OCI-M2 (cell line): ENCODE results near the gene PPP1R16B.

Experiments
- DNase-seq: peaks from one replicate; lab custom pipeline; 2025; ENCODE audit not compliant: unreplicated experiment; lab: John Stamatoyannopoulos, UW

The PPP1R16B gene

DNA sequence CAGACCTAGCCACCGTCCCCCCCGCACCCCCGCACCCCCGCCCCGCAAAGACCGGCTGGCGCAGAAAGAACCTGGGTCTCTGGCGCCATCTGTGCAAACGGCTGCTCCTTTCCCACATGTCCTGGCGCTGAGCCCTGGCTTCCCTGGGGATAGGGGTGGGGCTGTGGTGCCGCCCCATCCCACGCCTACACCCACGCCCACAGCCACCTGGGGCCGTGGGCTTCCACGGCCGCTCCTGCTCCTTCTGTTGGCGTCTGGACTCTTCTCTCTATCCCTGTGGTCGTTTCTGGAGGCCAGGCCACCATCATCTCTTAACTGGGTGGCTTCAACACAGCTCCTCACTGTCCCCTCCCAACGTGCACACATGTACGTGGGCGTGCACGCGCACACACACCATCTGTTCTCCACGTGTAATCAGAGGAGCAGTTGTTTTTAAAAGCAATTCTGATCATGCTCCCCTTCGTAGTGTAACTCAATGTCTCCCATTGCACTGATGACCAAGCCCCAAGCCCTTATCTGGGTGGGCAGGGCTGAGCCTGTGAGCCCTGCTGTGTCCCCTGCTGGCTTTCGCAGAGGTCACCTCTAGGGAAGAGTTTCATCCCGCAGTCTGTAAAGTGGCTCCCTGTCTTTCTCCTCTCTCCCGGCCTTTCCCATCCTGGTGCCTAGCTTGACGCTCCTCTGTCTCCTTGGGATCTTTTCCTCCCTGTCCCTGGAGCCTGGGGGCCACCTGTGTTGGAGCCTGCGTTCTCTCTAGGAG is 88.8 kb downstream of the PPP1R16B start:
- no peak for DNase-seq

DNA sequence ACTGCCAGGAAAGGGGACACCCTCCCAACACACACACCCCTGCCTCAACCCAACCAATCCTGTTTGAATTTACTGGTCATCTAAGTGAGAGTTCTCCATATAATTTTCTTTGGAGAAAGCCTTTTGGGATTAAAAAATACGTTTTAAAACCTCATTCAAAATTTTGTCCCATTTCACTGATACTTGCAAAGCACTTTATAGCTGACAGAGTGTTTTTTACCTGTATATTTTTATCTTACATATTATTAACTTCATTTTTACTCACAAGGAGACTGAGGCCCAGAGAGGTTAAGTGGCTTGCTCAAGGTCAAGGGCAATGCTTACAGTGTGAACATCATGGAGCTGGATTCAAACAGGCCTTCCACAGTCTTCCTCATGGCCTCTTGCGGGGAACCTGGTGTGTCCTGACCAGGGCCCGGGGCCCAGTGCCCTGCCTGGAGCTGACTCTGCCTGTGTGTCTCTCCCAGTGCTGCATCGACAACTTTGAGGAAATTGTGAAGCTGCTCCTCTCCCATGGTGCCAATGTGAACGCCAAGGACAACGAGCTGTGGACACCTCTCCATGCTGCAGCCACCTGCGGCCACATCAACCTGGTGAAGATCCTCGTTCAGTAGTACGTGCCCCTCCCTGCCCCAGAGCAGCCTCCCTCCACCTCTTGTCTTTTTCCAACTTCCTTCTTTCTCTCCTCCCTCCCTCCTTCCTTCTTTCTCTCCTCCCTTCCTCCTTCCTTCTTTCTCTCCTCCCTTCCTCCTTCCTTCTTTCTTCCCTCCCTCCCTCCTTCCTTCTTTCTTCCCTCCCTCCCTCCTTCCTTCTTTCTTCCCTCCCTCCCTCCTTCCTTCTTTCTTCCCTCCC is 89.8 kb downstream of the PPP1R16B start:
- no peak for DNase-seq

DNA sequence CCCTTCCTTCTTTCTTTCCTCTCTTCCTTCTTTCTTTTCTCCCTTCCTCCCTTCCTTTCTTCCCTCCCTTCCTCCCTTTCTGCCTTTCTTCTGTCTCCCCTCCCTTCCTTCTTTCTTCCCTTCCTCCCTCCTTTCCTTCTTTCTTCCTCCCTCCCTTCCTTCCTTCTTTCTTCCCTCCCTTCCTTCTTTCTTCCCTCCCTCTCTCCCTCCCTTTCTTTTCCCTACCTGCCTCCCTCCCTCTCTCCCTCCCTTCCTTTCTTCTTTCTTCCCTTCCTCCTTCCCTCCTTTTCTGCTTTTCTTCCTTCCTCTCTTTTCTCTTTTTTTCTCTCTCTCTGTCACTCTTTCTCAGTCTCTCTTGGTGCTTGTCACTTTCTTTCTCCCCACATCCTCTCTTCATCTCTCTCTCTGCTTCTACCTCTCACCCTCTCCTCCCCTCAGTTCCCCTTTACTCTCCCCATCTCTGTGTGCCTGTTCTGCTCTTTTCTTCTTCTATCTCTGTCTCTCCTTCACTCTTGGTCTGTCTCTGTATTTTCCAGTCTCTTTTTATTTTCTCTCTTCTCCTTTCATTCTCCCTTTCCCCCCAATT is 90.6 kb downstream of the PPP1R16B start:
- no peak for DNase-seq

DNA sequence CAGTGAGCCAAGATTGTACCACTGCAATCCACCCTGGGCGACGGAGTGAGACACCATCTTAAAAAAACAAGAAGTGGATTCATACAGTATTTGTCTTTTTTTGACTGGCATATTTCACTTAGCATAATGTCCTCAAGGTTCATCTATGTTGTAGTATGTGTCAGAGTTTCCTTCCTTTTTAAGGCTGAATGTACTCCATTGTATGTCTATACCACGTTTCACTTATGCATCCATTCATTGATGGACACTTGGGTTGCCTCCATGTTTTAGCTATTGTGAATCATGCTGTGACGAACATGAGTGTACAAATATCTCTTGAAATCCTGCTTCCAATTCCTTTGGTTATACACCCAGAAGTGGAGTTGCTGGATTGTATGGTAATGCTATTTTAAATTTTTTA is 91.8 kb downstream of the PPP1R16B start:
- DNase-seq = no peak

DNA sequence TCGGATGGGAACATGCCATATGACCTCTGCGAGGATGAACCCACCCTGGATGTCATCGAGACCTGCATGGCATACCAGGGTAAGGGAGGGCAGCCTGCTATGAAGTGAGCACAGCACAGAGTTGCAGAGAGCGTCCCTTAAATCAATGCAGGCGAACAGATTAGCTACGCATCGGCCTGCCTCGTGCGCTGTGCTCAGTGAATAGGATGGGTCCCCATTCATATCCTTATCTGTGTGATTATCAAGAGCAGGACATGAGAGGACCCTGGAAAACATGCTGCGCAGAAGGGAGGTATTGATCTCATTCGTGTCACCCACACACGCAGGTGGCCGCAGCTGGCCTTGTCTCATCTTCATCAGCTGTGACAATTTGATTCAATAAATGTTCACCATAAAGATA is 95.1 kb downstream of the PPP1R16B start:
- no peak for DNase-seq

DNA sequence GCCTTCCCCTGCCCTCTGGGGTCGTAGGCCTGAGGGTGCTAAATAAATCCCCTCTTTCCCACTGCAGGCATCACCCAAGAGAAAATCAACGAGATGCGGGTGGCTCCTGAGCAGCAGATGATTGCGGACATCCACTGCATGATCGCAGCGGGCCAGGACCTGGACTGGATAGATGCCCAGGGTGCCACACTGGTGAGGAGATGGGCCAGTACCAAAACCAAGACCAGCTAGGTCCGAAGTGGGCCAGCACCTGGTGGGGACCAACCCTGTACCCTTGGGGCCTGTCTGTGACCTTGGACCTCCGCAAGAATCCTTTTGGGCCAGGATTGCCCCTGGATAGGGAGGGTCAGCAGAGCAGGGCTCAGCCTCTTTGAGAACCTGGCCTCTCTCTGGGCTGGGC is 97.1 kb downstream of the PPP1R16B start:
- no peak for DNase-seq

DNA sequence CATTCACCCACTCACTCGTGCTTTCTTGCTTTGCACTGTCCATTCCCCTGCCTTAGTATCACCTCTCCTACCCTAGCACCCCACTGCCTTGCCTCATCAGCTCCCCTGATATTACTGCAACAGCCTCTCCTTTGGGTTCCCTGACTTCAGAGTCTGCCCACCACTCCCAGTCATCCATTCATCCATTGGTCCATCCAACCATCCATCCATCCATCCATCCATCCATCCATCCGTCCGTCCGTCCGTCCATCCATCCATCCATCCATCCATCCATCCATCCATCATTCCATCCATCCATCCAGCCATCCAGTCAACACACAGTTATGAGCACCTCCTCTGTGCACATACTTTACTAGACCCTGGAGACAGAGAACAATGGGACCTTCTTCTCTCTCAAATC is 97.8 kb downstream of the PPP1R16B start:
- no peak for DNase-seq

DNA sequence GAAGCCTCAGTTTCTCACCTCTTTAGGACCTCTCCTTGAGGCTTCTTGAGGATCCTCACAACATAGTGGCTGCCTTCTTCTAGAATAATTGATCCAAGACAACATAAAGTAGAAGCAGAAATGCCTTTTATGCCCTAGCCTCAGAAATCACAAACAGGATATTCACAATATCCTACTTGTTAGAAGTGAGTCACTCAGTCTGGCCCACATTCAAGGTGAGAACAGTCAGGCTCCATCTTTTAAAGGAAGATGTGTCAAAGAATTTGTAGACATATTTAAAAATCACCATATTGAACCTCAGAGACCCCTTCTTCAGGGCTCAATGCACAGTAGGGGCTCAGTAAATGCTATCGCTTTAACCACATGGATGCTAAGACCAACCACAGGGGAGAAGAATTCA is 99.9 kb downstream of the PPP1R16B start:
- no peak for DNase-seq

DNA sequence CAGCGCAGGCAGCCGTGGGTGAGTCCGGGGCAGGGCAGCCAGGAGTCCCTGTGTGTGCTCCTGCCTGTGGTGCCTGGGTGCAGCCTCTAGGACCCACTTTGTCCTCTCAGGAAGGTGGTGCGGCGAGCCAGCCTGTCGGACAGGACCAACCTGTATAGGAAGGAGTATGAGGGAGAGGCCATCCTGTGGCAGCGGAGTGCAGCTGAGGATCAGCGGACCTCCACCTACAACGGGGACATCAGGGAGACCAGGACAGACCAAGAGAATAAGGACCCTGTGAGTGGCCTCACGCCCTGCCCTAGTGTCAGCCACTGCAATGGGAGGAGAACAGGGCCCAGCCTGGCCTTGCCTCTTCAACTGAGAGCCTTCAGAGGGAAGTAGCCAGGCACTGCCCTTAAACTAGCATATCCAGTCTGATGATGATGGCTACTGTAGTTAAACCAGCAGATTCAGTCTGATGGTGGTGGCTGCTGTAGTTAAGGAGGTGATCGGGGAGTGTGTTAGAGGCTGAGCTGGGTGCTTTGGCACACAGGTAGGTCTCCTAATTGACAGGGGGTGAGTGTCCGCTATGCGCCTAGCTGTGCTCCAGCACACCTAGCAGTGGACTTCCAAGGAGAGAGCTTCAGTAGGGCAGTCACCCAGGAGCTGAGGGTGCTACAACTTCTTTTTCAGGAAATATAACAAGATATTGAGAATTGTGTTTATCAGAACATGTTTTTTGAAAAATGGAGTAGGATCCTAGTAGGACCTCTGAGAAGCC is 102.6 kb downstream of the PPP1R16B start:
- DNase-seq = no peak

DNA sequence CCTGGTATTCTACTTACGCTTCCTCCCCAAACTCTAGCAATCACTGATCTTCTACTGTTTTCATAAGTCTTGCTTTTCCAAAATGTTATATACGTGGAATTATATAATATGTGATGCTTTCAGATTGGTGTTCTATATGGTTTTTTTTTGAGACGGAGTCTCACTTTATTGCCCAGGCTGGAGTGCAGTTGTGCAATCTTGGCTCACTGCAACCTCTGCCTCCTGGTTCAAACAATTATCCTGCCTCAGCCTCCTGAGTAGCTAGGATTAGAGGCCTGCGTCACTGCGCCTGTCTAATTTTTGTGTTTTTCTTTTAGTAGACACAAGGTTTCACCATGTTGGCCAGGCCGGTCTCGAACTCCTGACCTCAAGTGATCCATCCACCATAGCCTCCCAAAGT is 109.9 kb downstream of the PPP1R16B start:
- DNase-seq = no peak

DNA sequence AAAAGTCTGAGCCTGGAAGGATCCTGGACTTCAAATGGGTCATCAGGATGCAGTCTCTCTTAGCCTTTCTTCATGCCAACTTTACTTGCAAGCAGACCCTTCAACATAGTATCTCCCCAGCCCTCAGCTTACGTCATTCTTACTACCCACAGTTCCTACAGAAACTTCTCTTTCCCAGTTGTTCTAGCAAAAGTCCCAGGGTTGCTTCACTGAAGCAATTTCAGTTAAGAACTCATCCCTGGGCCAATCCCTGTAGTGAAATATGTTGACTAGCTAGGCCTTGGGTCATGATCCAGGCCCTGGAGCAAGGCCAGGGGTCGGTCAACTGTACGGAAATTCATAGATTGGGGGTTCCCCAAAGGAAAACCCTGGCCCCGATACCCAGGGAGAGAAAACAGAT is 112.2 kb downstream of the PPP1R16B start:
- no peak for DNase-seq

DNA sequence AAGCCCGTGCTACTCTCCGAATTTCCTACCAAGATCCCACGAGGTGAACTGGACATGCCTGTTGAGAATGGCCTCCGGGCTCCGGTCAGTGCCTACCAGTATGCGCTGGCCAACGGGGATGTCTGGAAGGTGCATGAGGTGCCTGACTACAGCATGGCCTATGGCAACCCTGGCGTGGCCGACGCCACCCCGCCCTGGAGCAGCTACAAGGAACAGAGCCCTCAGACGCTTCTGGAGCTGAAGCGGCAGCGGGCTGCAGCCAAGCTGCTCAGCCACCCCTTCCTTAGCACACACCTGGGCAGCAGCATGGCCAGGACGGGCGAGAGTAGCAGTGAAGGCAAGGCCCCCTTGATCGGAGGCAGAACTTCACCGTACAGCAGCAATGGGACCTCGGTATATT is 112.7 kb downstream of the PPP1R16B start:
- no peak for DNase-seq

DNA sequence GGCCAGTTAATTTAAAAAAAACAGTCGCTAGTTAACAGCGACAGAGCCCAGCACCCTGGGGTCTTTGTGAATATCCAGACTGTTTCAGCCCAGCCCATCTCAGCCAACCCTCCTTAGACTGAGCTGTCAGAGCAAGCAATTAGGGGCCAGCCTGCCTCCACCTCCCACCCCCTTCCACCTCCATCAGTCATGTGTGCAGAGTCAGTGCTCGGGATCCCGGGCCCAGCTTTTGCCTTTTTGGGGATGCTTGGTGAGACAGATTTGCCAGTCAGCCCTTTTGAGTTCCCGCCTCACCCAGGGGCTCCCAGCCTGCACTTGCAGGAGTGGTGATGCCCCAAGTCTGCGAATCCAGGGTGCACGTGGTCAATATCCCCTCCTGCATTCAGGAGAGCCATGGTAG is 114.2 kb downstream of the PPP1R16B start:
- DNase-seq = no peak

DNA sequence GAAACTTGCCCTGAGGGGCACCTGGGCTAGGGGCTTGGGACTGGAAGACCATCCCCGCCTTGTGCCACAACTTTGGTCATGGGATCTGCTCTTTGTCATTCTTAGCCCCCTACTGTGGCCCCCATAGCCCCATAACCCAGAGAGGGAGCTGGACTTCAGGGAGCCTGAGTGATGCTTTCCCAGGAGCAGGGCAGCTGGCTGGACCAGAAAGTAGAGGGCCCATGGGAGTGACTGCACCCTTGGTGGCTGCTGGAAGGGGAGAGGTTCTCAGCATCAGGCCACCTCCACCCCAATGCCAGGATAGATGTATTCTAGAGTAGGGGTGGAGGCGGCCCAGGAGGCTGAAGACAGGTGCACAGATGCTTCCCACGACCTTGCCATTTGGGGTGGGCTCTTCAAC is 114.9 kb downstream of the PPP1R16B start:
- DNase-seq = no peak

DNA sequence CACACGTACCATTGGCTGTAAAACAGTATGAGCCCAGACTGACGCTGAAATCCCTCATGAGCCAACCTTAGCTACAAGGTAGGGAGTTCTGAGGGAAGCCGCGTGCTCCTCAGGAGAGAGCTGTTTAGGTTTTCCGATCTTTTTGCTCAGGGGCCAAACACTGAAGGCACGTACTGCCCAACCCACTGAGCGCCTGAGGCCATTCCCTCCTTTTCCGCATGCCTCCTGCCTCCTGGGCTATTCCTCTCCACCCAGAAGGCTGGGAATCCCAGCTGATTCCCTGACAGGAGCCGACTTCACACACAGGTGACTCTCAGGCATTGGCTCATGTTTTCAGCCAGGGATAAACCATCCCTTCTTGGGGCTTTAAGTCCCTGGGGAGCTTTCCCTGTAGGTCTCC is 115.4 kb downstream of the PPP1R16B start:
- DNase-seq = no peak

DNA sequence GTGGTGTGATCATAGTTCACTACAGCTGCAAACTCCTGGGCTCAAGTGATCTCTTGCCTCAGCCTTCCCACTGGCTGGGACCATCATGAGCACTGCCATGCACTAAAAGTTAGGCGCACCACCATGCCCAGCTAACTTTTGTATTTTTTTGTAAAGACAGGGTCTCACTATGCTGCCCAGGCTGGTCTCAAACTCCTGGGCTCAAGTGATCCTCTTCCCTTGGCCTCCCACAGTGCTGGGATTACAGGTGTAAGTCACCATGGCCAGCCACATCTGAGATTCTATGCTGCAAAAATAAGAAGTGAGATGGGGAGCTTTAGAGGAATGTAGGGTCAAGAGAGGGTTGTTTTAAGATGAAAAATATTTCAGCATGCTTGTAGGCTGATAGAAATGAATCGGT is 119.2 kb downstream of the PPP1R16B start:
- DNase-seq = no peak

DNA sequence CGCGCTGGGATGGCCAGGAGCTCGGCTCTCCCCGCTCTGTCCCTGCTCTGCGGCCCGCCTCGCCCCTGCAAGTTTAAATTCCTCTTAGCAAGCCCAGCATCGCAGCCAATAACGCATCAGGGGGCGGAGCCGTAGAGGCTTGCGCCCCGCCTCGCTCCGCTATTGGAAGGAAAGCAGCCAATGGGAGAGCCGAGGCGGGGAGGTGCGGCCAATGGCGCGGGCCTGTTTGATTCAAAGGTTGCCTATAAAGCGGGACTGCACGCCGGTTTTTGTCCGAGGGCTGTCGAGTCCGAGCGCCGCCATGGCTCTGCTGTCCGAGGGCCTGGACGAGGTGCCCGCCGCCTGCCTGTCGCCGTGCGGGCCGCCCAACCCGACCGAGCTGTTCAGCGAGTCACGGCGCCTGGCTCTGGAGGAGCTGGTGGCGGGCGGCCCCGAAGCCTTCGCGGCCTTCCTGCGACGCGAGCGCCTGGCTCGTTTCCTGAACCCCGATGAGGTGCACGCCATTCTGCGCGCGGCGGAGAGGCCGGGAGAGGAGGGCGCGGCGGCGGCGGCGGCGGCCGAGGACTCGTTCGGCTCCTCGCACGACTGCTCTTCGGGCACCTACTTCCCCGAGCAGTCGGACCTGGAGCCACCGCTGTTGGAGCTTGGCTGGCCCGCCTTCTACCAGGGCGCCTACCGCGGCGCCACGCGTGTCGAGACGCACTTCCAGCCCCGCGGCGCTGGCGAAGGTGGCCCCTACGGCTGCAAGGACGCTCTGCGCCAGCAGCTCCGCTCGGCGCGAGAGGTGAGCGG is 120.8 kb downstream of the PPP1R16B start, which contains the start of gene FAM83D:
TSS of gene FAM83D (plus strand) at position 276 of the 792 bp plus-strand sequence. CDS start at position 302, 26 bp downstream.
- DNase-seq = peak; percentile 93

DNA sequence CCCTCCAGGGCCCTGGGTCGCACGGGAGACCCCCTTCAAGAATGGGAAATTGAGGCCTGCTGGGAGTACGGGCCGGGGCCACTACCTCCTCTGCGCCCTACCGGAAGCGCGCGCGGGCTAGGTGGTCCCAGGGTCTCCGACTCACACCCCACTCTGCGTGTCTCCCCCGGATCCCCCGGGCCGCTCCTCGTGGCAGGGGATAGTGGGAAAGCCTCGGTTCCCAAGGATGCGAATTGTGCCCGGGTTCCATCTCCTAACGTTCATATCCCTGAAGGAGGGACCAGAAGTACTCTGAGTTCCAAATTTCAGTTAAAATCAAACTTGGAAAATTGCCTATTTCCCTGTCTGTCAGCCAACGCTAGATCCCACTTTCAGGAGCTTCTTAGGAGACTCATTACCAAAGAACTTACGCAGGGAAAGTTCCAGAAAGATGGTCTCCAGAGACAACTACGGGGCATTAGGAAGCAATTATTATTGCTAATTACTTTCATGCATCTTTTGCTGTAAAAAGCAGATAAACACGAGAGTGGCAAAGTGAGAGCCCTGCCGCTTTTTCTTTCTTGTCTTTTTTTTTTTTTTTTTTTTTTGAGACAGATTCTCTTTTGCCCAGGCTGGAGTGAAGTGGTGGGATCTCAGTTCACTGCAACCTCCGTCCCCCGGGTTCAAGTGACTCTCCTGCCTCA is 121.6 kb downstream of the PPP1R16B start:
- no peak for DNase-seq

DNA sequence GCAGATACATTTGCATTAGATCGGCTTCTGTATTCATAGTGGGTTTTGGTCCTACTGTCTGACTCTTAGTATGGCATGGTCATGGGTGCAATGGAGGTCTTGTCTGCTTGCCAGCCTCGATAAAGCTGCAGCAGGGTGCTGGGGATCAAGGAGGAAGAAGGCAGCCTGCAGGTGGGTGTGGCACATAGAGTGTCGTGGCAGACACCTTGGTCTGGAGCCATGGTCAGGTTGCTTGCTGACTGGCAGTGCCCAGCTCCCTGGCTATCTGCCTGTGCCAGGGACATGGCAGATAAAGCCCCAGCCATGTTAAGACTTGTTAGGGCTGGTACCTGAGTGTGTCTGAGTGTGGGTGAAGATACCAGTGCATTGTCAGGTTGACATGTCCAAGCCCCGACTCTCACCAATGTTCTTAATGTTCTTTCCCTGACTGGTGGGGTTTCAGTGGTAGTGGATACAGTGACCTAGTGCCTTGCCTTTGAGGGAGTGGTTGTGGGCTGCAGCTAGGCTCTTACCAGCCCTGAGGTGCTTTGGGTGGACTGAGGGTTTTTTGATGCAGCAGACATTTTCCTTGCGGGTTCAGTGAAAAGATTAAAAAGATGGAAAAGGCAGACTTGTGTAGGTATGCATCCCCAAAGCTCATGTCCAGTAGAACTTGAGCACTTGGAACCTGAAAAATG is 122.5 kb downstream of the PPP1R16B start:
- no peak for DNase-seq
